ENCODE results near the gene CDH18.

- TF ChIP-seq POLR2AphosphoS5 (IDR thresholded peaks at IDR 0.05; ENCODE audit: low read depth) (no peak), GABPA (IDR thresholded peaks at IDR 0.05; ENCODE audit: low read depth) (no peak)
- TF ChIP-seq, protein P1, sequence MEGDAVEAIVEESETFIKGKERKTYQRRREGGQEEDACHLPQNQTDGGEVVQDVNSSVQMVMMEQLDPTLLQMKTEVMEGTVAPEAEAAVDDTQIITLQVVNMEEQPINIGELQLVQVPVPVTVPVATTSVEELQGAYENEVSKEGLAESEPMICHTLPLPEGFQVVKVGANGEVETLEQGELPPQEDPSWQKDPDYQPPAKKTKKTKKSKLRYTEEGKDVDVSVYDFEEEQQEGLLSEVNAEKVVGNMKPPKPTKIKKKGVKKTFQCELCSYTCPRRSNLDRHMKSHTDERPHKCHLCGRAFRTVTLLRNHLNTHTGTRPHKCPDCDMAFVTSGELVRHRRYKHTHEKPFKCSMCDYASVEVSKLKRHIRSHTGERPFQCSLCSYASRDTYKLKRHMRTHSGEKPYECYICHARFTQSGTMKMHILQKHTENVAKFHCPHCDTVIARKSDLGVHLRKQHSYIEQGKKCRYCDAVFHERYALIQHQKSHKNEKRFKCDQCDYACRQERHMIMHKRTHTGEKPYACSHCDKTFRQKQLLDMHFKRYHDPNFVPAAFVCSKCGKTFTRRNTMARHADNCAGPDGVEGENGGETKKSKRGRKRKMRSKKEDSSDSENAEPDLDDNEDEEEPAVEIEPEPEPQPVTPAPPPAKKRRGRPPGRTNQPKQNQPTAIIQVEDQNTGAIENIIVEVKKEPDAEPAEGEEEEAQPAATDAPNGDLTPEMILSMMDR (IDR thresholded peaks at IDR 0.05; ENCODE audit: insufficient read depth, low read length), result no peak
Measured at GRCh38 chr5:19536387-19536786, 451.6 kb downstream of the CDH18 start.

All from HL-60 (cell line).